ENCODE results near the gene VTN.

VTN gene

GRCh38 chr17:28402844-28403243 is 32.7 kb upstream of the VTN start:
- no peak overlapping the region for H3K4me3 ChIP-seq (ENCODE audit: low read depth, low read length)
- TF ChIP-seq CTCF (IDR thresholded peaks at IDR 0.05; ENCODE audit: low read depth, low read length) = no peak

- no peak for TF ChIP-seq CTCF (IDR thresholded peaks at IDR 0.05; ENCODE audit: low read depth, low read length)
- no peak overlapping the region for H3K4me3 ChIP-seq (ENCODE audit: low read depth, low read length)
Observed at GRCh38 chr17:28402224-28402630, 32.1 kb upstream of the VTN start.

- no peak overlapping the region for H3K4me3 ChIP-seq (ENCODE audit: low read depth, low read length)
- no peak for TF ChIP-seq CTCF (IDR thresholded peaks at IDR 0.05; ENCODE audit: low read depth, low read length)
Observed at GRCh38 chr17:28399808-28400207, 29.7 kb upstream of the VTN start.

GRCh38 chr17:28398280-28398981 is 28.3 kb upstream of the VTN start:
- H3K4me3 ChIP-seq (ENCODE audit: low read depth, low read length) = no peak overlapping the region
- no peak for TF ChIP-seq CTCF (IDR thresholded peaks at IDR 0.05; ENCODE audit: low read depth, low read length)

- H3K4me3 ChIP-seq (ENCODE audit: low read depth, low read length) = no peak overlapping the region
- no peak for TF ChIP-seq CTCF (IDR thresholded peaks at IDR 0.05; ENCODE audit: low read depth, low read length)
Observed at GRCh38 chr17:28397687-28398279, 27.7 kb upstream of the VTN start.

GRCh38 chr17:28397275-28397674 is 27.2 kb upstream of the VTN start:
- no peak overlapping the region for H3K4me3 ChIP-seq (ENCODE audit: low read depth, low read length)
- TF ChIP-seq CTCF (IDR thresholded peaks at IDR 0.05; ENCODE audit: low read depth, low read length) = no peak

- TF ChIP-seq CTCF (IDR thresholded peaks at IDR 0.05; ENCODE audit: low read depth, low read length) = no peak
- no peak overlapping the region for H3K4me3 ChIP-seq (ENCODE audit: low read depth, low read length)
Observed at GRCh38 chr17:28396635-28397239, 26.6 kb upstream of the VTN start.

All from WI38 (cell line).